Loucy (cell line): ENCODE data around the gene MRGPRX2.

Source experiments
- H2AFZ ChIP-seq: fragments of 200-600 bp; sonication (generic); 2 replicates; pipeline ENCODE4 v1.6.0; 2016; ENCODE audit warnings: antibody characterized with exemption, mild to moderate bottlenecking, low read length, moderate library complexity
- H3F3A ChIP-seq: fragments of 200-600 bp; 2 replicates; pipeline ENCODE4 v1.6.0; 2016; ENCODE audit warnings: antibody characterized with exemption, low read depth, mild to moderate bottlenecking
- H3K27me3 ChIP-seq: fragments of 200-600 bp; sonication (generic); 2 replicates; pipeline ENCODE4 v1.6.1; 2014; ENCODE audit warnings: low read length, mild to moderate bottlenecking; ENCODE audit not compliant: insufficient read depth, poor library complexity, severe bottlenecking
- H3K36me3 ChIP-seq: fragments of 200-600 bp; sonication (generic); 2 replicates; pipeline ENCODE4 v1.6.1; 2016; ENCODE audit warnings: low read length; ENCODE audit not compliant: insufficient read depth
- H3K4me1 ChIP-seq: fragments of 200-600 bp; sonication (generic); 2 replicates; pipeline ENCODE4 v1.5.1; 2014; ENCODE audit warnings: low read length, mild to moderate bottlenecking; ENCODE audit not compliant: insufficient read depth, poor library complexity, severe bottlenecking
- H3K4me2 ChIP-seq: fragments of 200-600 bp; sonication (generic); 2 replicates; pipeline ENCODE4 v1.6.0; 2014; ENCODE audit warnings: antibody characterized with exemption, low read length, low read depth, mild to moderate bottlenecking; ENCODE audit not compliant: poor library complexity, severe bottlenecking
- H3K4me3 ChIP-seq: fragments of 200-600 bp; sonication (generic); 2 replicates; pipeline ENCODE4 v1.5.1; 2014; ENCODE audit warnings: low read length, mild to moderate bottlenecking, mixed read lengths; ENCODE audit not compliant: poor library complexity, severe bottlenecking
- H3K79me2 ChIP-seq: fragments of 200-600 bp; sonication (generic); 2 replicates; pipeline ENCODE4 v1.6.1; 2014; ENCODE audit warnings: low read length; ENCODE audit not compliant: insufficient read depth
- H3K9ac ChIP-seq: fragments of 200-600 bp; sonication (generic); 2 replicates; pipeline ENCODE4 v1.6.0; 2014; ENCODE audit warnings: mild to moderate bottlenecking, low read depth, low read length, moderate library complexity; ENCODE audit not compliant: poor library complexity, severe bottlenecking
- H3K9me2 ChIP-seq: fragments of 200-600 bp; sonication (generic); replicated peaks from 2 replicates; pipeline ENCODE4 v1.6.1; 2016; ENCODE audit warnings: low read depth, low read length, mixed read lengths
- H3K9me3 ChIP-seq: fragments of 200-600 bp; sonication (generic); 2 replicates; pipeline ENCODE4 v1.6.1; 2014; ENCODE audit warnings: mild to moderate bottlenecking, antibody characterized with exemption, low read length, low read depth; ENCODE audit not compliant: insufficient read depth
- H4K20me1 ChIP-seq: fragments of 200-600 bp; sonication (generic); 2 replicates; pipeline ENCODE4 v1.6.0; 2014; ENCODE audit warnings: antibody characterized with exemption, low read length, mild to moderate bottlenecking; ENCODE audit not compliant: insufficient read depth, poor library complexity, severe bottlenecking
- CTCF ChIP-seq: fragments of 200-600 bp; sonication (generic); conservative IDR thresholded peaks from 2 replicates; pipeline ENCODE4 v1.5.1; 2014; ENCODE audit warnings: mild to moderate bottlenecking, antibody characterized with exemption, low read length
- EZH2phosphoT487 ChIP-seq: fragments of 200-600 bp; IDR thresholded peaks from 2 replicates; pipeline ENCODE4 v1.6.1; 2018; ENCODE audit warnings: antibody characterized with exemption, mild to moderate bottlenecking, moderate library complexity, borderline replicate concordance

The MRGPRX2 gene

DNA sequence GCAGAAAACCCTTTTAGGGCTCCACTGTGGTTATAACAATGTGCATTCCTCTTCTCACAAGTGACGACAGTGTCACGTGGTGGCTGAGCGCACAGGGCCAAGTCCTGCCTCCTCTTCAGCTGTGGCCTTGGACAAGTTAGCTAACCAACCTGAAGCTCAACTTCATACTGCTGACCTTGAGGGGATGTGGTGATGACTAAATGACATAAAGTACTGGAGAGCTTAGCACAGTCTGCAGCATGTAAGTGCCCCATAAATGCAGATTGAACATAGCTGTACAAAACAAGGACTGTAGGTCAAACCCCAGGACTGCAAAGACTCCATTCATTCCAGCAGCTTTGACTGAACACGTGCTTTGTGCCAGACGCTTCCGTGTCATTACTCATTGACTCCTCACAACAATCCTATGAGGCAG is 20.1 kb upstream of the MRGPRX2 start:
- H3K4me2 ChIP-seq: no peak overlapping the region
- H3K36me3 ChIP-seq: no peaks in the 10 kb centered on the region
- H3F3A ChIP-seq: no peaks in the 10 kb centered on the region
- H3K9me3 ChIP-seq: no peaks in the 10 kb centered on the region
- H3K4me3 ChIP-seq: no peak overlapping the region
- H4K20me1 ChIP-seq: no peaks in the 10 kb centered on the region
- no peaks in the 10 kb centered on the region for H3K4me1 ChIP-seq
- H3K79me2 ChIP-seq: no peaks in the 10 kb centered on the region
- H2AFZ ChIP-seq: no peak overlapping the region
- H3K27me3 ChIP-seq: no peaks in the 10 kb centered on the region
- TF ChIP-seq CTCF (no peak), EZH2phosphoT487 (no peak)
- H3K9ac ChIP-seq: no peak overlapping the region
- no peaks in the 10 kb centered on the region for H3K9me2 ChIP-seq

- H3K27me3 ChIP-seq: no peaks in the 10 kb centered on the region
- no peaks in the 10 kb centered on the region for H3F3A ChIP-seq
- H3K4me1 ChIP-seq: no peaks in the 10 kb centered on the region
- no peaks in the 10 kb centered on the region for H3K36me3 ChIP-seq
- H3K4me3 ChIP-seq: no peak overlapping the region
- H4K20me1 ChIP-seq: no peaks in the 10 kb centered on the region
- H2AFZ ChIP-seq: no peak overlapping the region
- H3K4me2 ChIP-seq: no peak overlapping the region
- no peak overlapping the region for H3K9ac ChIP-seq
- H3K9me2 ChIP-seq: no peaks in the 10 kb centered on the region
- no peak for TF ChIP-seq CTCF
- H3K79me2 ChIP-seq: no peaks in the 10 kb centered on the region
- no peaks in the 10 kb centered on the region for H3K9me3 ChIP-seq
These were observed 19.3 kb upstream of the MRGPRX2 start for GRCh38 chr11:19079643-19080440.

DNA sequence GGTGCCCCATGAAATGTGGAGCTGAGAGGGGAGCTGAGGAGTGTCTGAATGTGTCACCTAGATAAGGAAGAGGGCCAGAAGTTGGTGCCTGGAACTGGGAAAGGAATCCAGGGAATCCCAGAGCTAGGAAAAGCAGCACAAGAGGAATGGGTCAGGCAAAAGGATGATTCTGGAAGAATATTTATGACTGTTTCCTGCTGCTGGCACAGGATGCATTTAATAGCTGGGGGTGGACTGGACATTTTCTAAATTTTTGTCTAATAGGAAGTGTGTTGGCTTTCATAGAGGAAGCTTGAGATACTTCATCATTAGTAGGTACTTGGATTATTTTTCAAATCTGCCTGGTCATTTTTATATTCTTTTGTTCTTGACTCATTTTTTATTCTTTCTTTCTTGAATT is 17.4 kb upstream of the MRGPRX2 start:
- no peak for TF ChIP-seq CTCF
- no peak for TF ChIP-seq EZH2phosphoT487
- Histone ChIP-seq H3K9ac (no peak overlapping the region), H3K9me2 (no peaks in the 10 kb centered on the region), H3K9me3 (no peaks in the 10 kb centered on the region), H3F3A (no peaks in the 10 kb centered on the region), H3K4me3 (no peak overlapping the region), H3K4me2 (no peak overlapping the region), H3K4me1 (no peaks in the 10 kb centered on the region), H3K79me2 (no peaks in the 10 kb centered on the region), H2AFZ (peak overlapping the region; percentile 65; the same call in 1 of the 2 replicates), H3K36me3 (no peaks in the 10 kb centered on the region), H3K27me3 (no peaks in the 10 kb centered on the region), H4K20me1 (no peaks in the 10 kb centered on the region)
